Cardiac muscle cell (in vitro differentiated cells and primary cell): Measurements from ENCODE around the gene IGHMBP2. TPM values are rescaled to one million over a fixed set of nuclear protein-coding genes. Genes with fewer than 3 reads are reported as not detected.
"Not testable (repeated sequence)": the region's sequence is repeated elsewhere in the genome, so short reads cannot be mapped to it uniquely, and the experiment has no call there.

Experiments used
- DNase-seq, 2 donors: peaks; one replicate each; pipeline versions ENCODE4 v3.0.0 to v3.0.0-alpha.2; 2010 to 2017; ENCODE audit warnings: low read depth in 1 of 2, low spot score in 1 of 2
- H3K27ac ChIP-seq: fragments of 200-600 bp; sonication (generic); 2 replicates; pipeline ENCODE4 v1.5.1; 2016
- H3K27me3 ChIP-seq: fragments of 200-600 bp; sonication (generic); 2 replicates; pipeline ENCODE4 v1.6.0; 2016; ENCODE audit warnings: control low read depth
- H3K36me3 ChIP-seq: fragments of 200-600 bp; sonication (generic); 2 replicates; pipeline ENCODE4 v1.5.1; 2016; ENCODE audit warnings: control low read depth
- H3K4me1 ChIP-seq: fragments of 200-600 bp; sonication (generic); 2 replicates; pipeline ENCODE4 v1.8.1; 2017; ENCODE audit warnings: low read depth, mild to moderate bottlenecking, mixed run types
- H3K4me3 ChIP-seq: fragments of 200-600 bp; sonication (generic); 2 replicates; pipeline ENCODE4 v1.5.1; 2016; ENCODE audit warnings: mild to moderate bottlenecking
- H3K9me3 ChIP-seq: fragments of 200-600 bp; sonication (generic); 2 replicates; pipeline ENCODE4 v1.5.1; 2017; ENCODE audit warnings: low read depth, mild to moderate bottlenecking, control low read depth
- polyA plus RNA-seq: library from polyadenylated mRNA; unstranded; fragments of >200 nt; fragmentation: Nextera tagmentation; extraction: Ambion mirVana; gene quantifications from 2 replicates; pipeline ENCODE4 v1.2.1, GENCODE V29; 2016
- total RNA-seq: library from RNA; depleted of rRNA; stranded (reverse); fragments of >200 nt; gene quantifications from 2 replicates; pipeline ENCODE4 v1.2.3, GENCODE V29; 2016
- TF ChIP-seq, protein P1 (sequence below): IDR thresholded peaks from 2 replicates; pipeline ENCODE4 v1.5.1; 2012; ENCODE audit warnings: low read depth, mild to moderate bottlenecking, low read length

The IGHMBP2 gene
- total RNA-seq (17.3 and 21.7 TPM in 2 replicates), polyA plus RNA-seq (20.9 and 22.1 TPM in 2 replicates)

DNA sequence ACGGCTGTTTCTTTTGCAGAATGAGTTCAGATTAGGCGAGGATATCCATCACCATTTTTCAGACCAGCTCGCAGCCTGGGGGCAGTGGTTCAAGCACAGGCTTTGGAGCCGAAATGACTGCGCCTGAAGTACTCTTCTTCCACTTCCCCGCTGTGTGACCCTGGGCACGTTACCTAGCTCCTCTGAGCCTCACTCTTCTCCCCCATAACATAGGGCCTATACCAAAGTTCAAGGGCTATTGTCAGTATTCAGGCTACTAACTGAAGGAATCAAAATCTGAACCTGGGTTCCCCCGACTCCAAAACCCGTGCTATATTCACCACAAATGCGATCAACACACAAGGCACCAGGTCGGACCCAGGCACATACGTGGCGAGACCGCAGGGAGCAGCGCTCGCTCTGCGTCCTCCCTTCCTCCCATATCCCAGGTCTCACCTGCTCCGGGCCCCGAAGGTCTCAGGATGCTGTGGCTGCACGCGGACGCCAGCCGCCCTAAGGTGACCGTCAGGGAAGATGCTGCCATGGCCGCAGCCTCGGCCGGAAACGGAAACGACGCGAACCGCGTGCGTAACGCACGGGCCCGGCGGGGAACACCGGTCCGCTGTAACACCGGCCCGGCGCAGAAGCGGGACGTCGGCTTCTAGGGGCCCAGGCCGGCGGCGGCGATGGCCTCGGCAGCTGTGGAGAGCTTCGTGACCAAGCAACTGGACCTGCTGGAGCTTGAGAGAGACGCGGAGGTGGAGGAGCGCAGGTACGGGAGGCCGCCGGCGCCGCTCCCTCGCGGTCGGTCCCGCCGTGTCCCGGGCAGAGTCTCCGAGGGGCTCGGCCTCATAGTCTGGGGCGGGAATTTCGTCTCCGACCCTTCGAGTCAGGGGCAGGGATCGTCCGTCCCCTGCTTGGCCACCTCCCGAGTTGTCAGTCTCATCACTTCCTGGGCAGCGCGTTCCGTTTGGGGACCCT lies at the start of gene IGHMBP2, which contains the start of gene MRPL21:
TSS of gene IGHMBP2 (plus strand) at position 604 of the 960 bp plus-strand sequence. CDS start at position 666, 62 bp downstream.
TSS of gene MRPL21 (minus strand) at position 545 of the 960 bp plus-strand sequence. CDS start at position 523, 22 bp downstream.
- Histone ChIP-seq H3K9me3 (no peaks in the 10 kb centered on the region), H3K27me3 (no peaks in the 10 kb centered on the region), H3K4me1 (peaks cover 8% of the 10 kb centered on the region), H3K27ac (peak within 1 kb of the TSS; percentile 78), H3K4me3 (peak within 1 kb of the TSS; percentile 75), H3K36me3 (peaks cover 4% of the 10 kb centered on the region)
- TF ChIP-seq, protein P1, sequence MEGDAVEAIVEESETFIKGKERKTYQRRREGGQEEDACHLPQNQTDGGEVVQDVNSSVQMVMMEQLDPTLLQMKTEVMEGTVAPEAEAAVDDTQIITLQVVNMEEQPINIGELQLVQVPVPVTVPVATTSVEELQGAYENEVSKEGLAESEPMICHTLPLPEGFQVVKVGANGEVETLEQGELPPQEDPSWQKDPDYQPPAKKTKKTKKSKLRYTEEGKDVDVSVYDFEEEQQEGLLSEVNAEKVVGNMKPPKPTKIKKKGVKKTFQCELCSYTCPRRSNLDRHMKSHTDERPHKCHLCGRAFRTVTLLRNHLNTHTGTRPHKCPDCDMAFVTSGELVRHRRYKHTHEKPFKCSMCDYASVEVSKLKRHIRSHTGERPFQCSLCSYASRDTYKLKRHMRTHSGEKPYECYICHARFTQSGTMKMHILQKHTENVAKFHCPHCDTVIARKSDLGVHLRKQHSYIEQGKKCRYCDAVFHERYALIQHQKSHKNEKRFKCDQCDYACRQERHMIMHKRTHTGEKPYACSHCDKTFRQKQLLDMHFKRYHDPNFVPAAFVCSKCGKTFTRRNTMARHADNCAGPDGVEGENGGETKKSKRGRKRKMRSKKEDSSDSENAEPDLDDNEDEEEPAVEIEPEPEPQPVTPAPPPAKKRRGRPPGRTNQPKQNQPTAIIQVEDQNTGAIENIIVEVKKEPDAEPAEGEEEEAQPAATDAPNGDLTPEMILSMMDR = no peak
- DNase-seq = peak; percentile 89 to 92

DNA sequence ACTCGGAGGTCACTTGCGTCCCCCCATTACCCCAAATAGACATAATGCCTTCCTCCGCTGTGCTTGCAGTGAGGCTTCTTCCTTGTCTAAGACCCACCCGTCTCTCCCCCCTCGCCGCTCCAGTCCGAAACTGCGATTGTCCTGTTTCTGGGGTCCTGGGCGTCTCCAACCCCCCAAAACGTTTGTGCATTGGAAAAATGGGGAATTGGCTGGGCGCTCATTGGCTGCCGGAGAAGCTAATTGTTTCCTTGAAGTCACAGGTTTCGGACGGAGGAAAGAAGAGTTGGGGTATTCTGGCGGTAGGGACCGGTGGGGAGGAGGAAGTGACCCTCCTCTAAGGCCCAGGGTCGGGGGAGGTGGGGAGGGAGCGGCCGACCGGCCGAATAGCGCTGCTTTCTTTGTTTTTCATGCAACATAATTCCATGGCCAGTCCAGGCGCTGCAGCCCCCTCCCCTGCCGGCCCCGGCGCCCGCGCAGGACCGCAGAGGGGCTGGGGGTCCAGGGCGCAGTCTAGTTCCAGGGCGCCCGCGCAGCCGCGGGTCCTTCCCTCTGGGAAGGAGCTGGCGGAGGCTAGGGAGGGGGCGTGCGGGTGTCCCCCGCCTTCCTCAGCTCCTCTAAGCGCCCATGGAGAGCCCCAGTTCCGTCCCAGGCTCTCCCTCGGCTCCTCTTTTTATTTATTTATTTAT lies 49.3 kb upstream of the IGHMBP2 start:
- DNase-seq = no peak
- Histone ChIP-seq H3K9me3 (no peaks in the 10 kb centered on the region), H3K27me3 (peaks cover 42% of the 10 kb centered on the region), H3K27ac (no peak overlapping the region), H3K36me3 (no peaks in the 10 kb centered on the region), H3K4me3 (peak overlapping the region; percentile 34), H3K4me1 (no peaks in the 10 kb centered on the region)
- TF ChIP-seq, protein P1 = no peak

DNA sequence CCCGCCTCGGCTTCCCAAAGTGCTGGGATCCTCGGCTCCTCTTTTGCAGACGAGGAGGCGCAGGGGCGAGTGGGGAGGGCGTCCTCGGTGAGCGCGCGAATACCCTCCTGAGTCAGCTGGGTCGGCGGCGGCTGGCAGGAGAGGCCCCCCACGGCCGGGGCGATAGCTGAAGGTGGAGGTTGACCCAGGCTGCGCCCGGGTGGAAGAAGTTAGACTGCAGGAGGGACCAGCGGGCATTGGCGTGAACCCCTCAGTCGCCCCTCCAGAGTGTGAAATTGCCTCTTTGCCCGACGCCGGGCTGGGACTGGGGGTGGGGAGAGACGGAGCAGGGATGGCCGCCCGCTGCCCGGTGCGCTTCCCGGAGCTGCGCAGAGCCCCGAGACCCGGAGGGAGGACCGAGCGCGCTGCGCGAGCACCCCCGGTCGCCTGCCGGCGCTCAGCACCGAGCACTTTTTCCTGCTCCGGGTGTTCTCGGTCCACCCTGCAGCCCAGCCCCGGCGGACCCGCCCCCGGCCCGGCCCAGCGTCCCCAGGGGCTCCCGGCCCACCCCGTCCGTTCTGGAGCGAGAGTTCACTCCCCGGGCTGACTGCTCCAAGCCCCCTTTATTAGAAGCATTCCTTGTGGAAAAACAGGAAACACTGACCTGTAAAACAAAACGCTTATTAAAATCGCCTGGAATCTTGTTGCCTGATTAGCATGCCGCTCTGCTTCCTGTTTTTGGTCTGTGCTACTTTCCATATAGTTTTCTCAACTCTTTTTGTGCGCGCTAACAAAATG lies 48.3 kb upstream of the IGHMBP2 start:
- Histone ChIP-seq H3K4me3 (peak overlapping the region; percentile 34), H3K27ac (no peak overlapping the region), H3K4me1 (no peaks in the 10 kb centered on the region), H3K36me3 (no peaks in the 10 kb centered on the region), H3K27me3 (peaks cover 42% of the 10 kb centered on the region), H3K9me3 (no peaks in the 10 kb centered on the region)
- TF ChIP-seq, protein P1 = peak; percentile 31
- DNase-seq = peak in 1 of 2 donors; percentile 80

DNA sequence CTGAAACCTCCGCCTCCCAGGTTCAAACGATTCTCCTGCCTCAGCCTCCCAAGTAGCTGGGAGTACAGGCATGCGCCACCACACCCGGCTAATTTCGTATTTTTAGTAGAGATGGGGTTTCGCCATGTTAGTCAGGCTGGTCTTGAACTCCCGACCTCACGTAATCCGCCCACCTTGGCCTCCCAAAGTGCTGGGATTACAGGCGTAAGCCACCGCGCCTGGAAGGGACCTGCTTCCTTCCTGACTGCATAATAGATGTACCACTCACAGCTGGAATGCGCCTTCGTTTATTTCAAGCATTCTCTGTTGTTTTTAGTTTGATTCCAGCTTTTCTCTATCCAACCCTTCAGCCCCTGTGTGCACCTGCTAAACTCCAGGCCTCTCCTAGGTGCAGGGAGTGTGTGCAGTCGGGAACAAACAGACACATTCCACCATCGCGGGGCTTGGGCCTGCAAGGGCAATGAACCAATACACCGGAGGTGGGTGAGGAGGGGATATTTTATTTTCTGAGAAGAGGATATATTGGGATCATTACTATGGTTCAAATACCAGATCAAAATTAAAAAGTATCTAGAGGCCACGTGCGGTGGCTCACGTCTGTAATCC lies 47.2 kb upstream of the IGHMBP2 start:
- H3K4me3 ChIP-seq, H3K36me3 ChIP-seq, H3K4me1 ChIP-seq, DNase-seq, H3K27ac ChIP-seq, H3K9me3 ChIP-seq: not testable (repeated sequence)
- peaks cover 42% of the 10 kb centered on the region for H3K27me3 ChIP-seq

DNA sequence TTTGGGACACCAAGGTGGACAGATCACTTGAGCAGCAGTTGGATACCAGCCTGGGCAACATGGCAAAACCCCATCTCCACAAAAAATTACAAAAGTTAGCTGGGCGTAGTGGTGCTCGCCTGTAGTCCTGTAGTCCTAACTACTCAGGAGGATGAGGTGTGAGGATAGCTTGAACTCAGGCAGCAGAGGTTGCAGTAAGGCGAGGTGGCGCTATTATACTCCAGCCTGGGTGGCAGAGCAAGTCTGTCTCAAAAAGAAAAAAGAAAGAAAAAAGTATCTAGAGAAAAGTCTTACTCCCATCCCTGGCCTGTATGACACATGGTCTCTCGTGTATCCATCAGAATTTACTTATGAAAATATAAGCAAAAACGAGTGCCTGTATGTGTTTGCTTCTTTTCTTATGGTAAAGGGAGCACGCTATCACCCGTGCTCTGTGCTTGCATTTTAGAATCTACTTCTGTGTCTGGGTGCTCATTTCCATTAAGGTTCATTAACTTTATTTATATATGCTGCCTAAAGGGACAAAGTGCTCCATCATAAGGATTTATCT lies 46.6 kb upstream of the IGHMBP2 start:
- TF ChIP-seq, protein P1 = no peak
- no peak for DNase-seq

More for the DNA sequence above, 46.6 kb upstream of the IGHMBP2 start:
- Histone ChIP-seq H3K4me3 (no peak overlapping the region), H3K27ac (no peak overlapping the region), H3K9me3 (no peaks in the 10 kb centered on the region), H3K36me3 (no peaks in the 10 kb centered on the region), H3K27me3 (peaks cover 39% of the 10 kb centered on the region), H3K4me1 (no peaks in the 10 kb centered on the region)
